ENCODE results near the gene TBXA2R.
"Not testable (repeated sequence)": the region's sequence is repeated elsewhere in the genome, so short reads cannot be mapped to it uniquely, and the experiment has no call there.

Gene TBXA2R

GRCh38 chr19:3651684-3652083 lies 45.0 kb upstream of the TBXA2R start:
- Histone ChIP-seq H3K4me3 (replicated peaks; ENCODE audit: insufficient read depth, low read length) (no peak overlapping the region), H3K27me3 (ENCODE audit: insufficient read depth, poor library complexity, severe bottlenecking) (no peaks in the 10 kb centered on the region), H3K27ac (replicated peaks) (no peak overlapping the region)
- TF ChIP-seq CTCF (IDR thresholded peaks at IDR 0.05; ENCODE audit: insufficient read depth, low read length), result no peak
- no peak for TF ChIP-seq REST (IDR thresholded peaks at IDR 0.05; ENCODE audit: insufficient replicate concordance, low read depth)
- TF ChIP-seq GABPA (IDR thresholded peaks at IDR 0.05; ENCODE audit: low read depth), result no peak
- no peak for TF ChIP-seq POLR2AphosphoS5 (IDR thresholded peaks at IDR 0.05; ENCODE audit: low read depth)
- no peak for TF ChIP-seq SPI1 (IDR thresholded peaks at IDR 0.05; ENCODE audit: borderline replicate concordance, low read depth)
- DNase-seq (ENCODE audit: low read depth in 1 of 2, low spot score in 1 of 2), result no peak

GRCh38 chr19:3649888-3650287 lies 43.2 kb upstream of the TBXA2R start:
- no peak overlapping the region for H3K4me3 ChIP-seq (replicated peaks; ENCODE audit: insufficient read depth, low read length)
- DNase-seq (ENCODE audit: low read depth in 1 of 2, low spot score in 1 of 2), result no peak
- H3K27ac ChIP-seq (replicated peaks), result no peak overlapping the region
- TF ChIP-seq GABPA (IDR thresholded peaks at IDR 0.05; ENCODE audit: low read depth), result no peak
- no peak for TF ChIP-seq REST (IDR thresholded peaks at IDR 0.05; ENCODE audit: insufficient replicate concordance, low read depth)
- no peak for TF ChIP-seq CTCF (IDR thresholded peaks at IDR 0.05; ENCODE audit: insufficient read depth, low read length)
- TF ChIP-seq POLR2AphosphoS5 (IDR thresholded peaks at IDR 0.05; ENCODE audit: low read depth), result no peak
- TF ChIP-seq SPI1 (IDR thresholded peaks at IDR 0.05; ENCODE audit: borderline replicate concordance, low read depth), result no peak
- H3K27me3 ChIP-seq (ENCODE audit: insufficient read depth, poor library complexity, severe bottlenecking), result no peaks in the 10 kb centered on the region

- H3K27ac ChIP-seq (replicated peaks), result no peak overlapping the region
- no peaks in the 10 kb centered on the region for H3K27me3 ChIP-seq (ENCODE audit: insufficient read depth, poor library complexity, severe bottlenecking)
- H3K4me3 ChIP-seq (replicated peaks; ENCODE audit: insufficient read depth, low read length), result no peak overlapping the region
- TF ChIP-seq GABPA (IDR thresholded peaks at IDR 0.05; ENCODE audit: low read depth) (no peak), CTCF (IDR thresholded peaks at IDR 0.05; ENCODE audit: insufficient read depth, low read length) (no peak), SPI1 (IDR thresholded peaks at IDR 0.05; ENCODE audit: borderline replicate concordance, low read depth) (no peak)
- DNase-seq (ENCODE audit: low read depth in 1 of 2, low spot score in 1 of 2), result no peak
Observed at GRCh38 chr19:3648037-3648905, 41.6 kb upstream of the TBXA2R start.

- H3K27me3 ChIP-seq (ENCODE audit: insufficient read depth, poor library complexity, severe bottlenecking); H3K27ac ChIP-seq (replicated peaks); H3K4me3 ChIP-seq (replicated peaks; ENCODE audit: insufficient read depth, low read length); DNase-seq (ENCODE audit: low read depth in 1 of 2, low spot score in 1 of 2): not testable (repeated sequence)
Observed at GRCh38 chr19:3647102-3647501, 40.4 kb upstream of the TBXA2R start.
